H1 (cell line): ENCODE measurements around the gene CERKL.

Experiments
- EZH2 ChIP-seq: fragments of 200-600 bp; sonication (generic); IDR thresholded peaks from 2 replicates; pipeline ENCODE4 v1.7.1; 2012; ENCODE audit warnings: low read depth, mild to moderate bottlenecking, moderate library complexity, low read length, inconsistent platforms; ENCODE audit not compliant: severe bottlenecking
- RXRA ChIP-seq: IDR thresholded peaks from 2 replicates; pipeline ENCODE4 v1.6.1; 2011; ENCODE audit warnings: low read depth, mild to moderate bottlenecking, low read length, moderate library complexity; ENCODE audit not compliant: insufficient read depth
- YY1 ChIP-seq: IDR thresholded peaks from 2 replicates; pipeline ENCODE4 v1.6.1; 2011; ENCODE audit warnings: low read depth, mild to moderate bottlenecking, low read length
- TF ChIP-seq, protein P1 (sequence below), 3 experiments: IDR thresholded peaks; 1 replicate in 2 of 3; 2 replicates in 1 of 3; pipeline versions ENCODE4 v1.5.1 to v1.6.1; 2011; ENCODE audit warnings: low read length in 3 of 3, mild to moderate bottlenecking in 3 of 3, inconsistent platforms in 2 of 3, low read depth in 1 of 3, moderate library complexity in 1 of 3; ENCODE audit not compliant: insufficient read depth in 1 of 3; ENCODE audit errors: control extremely low read depth in 1 of 3

DNA sequence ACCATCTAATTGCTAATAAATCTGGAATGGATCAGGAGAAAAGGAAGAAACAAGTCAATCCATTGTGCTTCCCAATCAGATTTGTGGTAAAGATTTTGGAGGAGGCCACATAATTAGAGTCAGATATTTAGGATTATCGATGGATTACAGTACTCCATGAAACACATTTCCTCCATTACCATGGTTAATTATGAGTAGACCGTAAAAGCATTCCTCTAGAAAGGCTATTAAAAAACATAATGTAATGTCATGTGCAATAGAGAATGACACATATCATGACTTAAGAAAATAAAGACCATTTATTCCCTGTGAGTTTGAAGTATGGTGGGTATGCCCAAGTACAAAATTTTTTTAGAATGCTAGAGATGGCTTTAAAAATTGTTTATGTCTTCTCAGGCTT is 103.7 kb downstream of the CERKL start:
- TF ChIP-seq, protein P1, sequence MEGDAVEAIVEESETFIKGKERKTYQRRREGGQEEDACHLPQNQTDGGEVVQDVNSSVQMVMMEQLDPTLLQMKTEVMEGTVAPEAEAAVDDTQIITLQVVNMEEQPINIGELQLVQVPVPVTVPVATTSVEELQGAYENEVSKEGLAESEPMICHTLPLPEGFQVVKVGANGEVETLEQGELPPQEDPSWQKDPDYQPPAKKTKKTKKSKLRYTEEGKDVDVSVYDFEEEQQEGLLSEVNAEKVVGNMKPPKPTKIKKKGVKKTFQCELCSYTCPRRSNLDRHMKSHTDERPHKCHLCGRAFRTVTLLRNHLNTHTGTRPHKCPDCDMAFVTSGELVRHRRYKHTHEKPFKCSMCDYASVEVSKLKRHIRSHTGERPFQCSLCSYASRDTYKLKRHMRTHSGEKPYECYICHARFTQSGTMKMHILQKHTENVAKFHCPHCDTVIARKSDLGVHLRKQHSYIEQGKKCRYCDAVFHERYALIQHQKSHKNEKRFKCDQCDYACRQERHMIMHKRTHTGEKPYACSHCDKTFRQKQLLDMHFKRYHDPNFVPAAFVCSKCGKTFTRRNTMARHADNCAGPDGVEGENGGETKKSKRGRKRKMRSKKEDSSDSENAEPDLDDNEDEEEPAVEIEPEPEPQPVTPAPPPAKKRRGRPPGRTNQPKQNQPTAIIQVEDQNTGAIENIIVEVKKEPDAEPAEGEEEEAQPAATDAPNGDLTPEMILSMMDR (IDR thresholded peaks at IDR 0.05; ENCODE audit: control extremely low read depth in 1 of 3, insufficient read depth in 1 of 3, low read depth in 1 of 3, low read length in 3 of 3), result no peak
- TF ChIP-seq EZH2 (no peak), RXRA (no peak), YY1 (no peak)
